GM21529 (cell line): Measurements from ENCODE around the gene FAM163A.
"Not testable (repeated sequence)": the region's sequence is repeated elsewhere in the genome, so short reads cannot be mapped to it uniquely, and the experiment has no call there.

Experiments used
- ATAC-seq: cut with Tn5 transposase; IDR thresholded peaks from one replicate; pipeline ENCODE4 v1.9.1; 2021; ENCODE audit not compliant: unreplicated experiment

The FAM163A gene

DNA sequence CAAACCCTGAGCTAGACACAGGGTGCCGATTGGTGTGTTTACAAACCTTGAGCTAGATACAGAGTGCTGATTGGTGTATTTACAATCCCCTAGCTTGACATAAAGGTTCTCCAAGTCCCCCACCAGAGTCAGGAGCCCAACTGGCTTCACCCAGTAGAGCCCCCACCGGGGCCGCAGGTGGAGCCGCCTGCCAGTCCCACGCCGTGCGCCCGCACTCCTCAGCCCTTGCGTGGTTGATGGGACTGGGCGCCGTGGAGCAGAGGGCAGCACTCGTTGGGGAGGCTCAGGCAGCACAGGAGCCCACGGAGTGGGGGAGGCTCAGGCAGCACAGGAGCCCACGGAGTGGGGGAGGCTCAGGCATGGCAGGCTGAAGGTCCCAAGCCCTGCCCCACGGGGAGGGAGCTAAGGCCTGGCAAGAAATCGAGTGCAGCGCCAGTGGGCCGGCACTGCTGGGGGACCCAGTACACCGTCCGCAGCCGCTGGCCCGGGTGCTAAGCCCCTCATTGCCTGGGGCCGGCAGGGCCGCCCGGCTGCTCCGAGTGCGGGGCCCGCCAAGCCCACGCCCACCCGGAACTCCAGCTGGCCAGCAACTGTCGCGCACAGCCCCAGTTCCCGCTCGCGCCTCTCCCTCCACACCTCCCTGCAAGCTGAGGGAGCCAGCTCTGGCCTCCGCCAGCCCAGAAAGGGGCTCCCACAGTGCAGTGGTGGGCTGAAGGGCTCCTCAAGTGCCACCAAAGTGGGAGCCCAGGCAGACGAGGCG, 93.8 kb downstream of the FAM163A start:
- ATAC-seq: not testable (repeated sequence)

DNA sequence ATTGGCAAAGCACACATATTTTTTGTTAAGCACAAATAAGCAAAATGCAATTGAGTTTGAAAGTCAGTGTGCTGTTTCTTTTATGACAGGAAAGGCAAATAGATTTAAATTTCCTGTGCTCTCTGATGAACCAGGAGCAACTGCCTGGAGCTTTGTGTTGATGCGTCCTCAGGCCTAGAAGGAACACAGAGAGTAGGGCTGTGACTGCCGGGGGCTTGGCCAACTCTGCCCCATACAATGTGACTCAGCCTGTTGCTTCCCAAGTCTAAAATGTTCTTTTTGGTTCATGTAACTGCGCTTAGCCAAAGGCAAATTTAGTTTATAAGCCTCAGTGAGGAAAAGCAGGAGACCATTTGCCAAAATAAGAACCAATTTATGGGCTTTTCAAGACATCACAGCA, 97.0 kb downstream of the FAM163A start:
- no peak for ATAC-seq

DNA sequence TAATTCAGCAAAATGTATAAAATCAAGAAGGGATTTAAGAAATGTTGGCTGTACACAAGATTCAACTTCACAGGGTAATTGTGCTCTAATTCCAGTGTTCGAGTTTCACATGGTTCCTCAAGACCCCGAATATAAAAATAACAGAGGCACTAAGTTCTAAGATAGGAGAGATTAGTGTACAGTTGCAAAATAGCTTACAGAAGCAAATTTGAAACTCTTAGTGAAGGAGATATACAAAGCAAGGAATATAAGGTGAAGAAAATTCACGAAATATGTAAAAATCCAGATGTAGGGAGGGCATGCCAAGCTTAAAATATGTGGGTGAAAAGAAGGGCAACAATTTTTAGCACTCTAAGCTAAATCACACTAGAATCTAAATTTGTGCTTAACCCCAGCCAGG, 105.1 kb downstream of the FAM163A start:
- no peak for ATAC-seq

DNA sequence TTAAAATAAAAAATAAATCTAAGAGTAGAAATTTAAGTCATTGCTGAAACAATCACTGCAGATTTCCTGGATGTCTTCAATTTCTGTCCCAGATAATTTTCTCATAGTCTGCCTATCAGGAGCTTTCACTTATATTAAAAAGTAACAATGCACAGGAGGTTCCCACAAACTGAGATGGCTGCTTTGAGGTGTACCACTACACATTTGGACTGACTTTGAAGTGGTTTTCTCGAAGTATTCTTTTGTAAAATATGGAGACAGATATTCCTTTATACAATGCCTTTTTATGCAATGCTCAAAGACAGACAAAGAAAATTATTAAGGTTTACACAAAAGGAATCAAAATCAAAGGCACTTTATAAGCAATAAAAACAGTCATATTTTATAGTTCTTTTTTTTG, 110.0 kb downstream of the FAM163A start:
- no peak for ATAC-seq

DNA sequence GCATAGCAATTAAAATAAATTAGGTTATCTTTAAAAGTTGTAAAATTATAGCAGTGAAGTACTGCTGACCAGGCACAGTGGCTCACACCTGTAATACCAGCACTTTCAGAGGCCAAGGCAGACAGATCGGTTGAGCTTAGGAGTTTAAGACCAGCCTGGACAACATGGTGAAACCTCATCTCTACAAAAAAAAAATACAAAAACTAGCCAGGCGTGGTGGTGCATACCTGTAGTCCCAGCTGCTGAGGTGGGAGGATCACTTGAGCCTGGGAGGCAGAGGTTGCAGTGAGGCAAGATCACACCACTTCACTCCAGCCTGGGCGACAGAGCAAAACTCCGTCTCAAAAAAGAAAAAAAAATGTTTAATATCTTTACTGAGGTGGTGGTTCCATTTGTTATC, 112.7 kb downstream of the FAM163A start:
- ATAC-seq: not testable (repeated sequence)

DNA sequence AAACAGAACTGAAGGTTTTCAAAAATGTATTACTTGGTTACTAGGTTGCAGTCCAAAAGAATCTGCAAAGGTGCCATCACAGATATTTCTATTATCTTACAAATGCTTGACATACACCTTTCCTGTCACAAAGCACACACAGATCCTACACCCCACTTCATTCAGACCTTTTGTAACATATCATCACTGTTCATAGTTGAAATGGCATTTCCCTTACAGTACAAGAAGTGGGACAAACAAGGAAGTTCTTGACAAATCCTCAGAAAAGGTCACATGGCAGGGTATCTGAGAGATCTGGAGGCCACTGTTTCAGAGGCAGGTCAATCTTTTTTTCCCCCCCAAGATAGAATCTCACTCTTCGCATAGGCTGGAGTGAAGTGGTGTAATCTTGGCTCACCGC, 113.2 kb downstream of the FAM163A start:
- ATAC-seq: no peak

DNA sequence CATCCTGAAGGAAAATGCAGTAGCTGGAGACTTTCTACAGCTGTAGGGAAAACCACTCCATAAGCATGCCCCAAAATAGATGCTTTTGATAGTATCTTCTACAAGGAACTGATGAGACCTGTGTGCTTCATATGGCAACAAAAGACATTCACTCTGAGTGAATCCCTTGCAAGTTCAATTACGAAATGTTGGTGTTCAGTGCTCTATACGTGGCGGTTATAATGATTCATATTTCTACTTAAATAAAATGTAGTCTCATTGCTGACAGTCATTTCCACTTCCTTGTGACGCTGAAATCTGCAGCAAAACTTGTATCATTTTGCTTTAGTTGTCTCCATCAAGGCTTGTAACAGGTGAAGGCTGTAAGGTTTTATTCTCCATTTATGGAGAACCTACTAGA, 113.9 kb downstream of the FAM163A start:
- no peak for ATAC-seq

DNA sequence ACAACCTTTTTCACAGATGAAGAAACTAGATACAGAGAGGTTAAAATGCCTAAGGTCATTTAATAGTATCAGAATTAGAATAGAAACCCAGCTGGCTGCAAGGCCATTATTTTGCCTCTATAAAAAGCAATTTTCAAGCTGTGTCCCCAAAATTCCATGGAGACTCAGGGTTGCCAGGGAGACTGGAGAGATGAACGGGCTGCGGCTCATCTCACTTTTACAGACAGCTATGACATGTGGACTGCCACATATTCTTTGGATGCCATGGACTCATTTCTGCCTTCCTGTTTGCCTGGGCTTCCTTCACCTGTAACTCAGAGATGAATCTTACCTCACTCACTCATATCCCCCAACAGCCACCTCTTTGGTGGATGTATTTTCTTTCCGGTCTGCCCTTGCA, 117.6 kb downstream of the FAM163A start:
- no peak for ATAC-seq

DNA sequence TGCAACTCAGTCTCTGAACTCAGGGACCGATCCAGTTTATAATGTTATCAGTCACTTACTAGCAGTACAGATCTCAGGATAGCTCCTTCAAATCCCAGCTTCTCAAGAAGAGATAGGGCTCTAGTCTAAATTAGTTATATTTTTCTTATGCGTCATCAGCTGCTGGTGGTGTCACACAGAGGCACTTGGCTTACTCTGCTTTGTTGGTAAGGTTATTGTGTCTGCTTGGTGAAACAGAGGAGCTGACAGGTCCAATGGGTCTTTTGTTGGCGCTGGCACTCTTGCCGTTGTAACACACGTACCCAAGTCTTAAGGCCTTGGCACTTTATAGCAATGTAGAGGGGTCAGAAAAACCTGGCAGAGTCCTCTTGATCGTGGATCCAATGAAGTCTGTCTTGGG, 122.3 kb downstream of the FAM163A start:
- ATAC-seq: no peak
